22Rv1 (cell line): Measurements from ENCODE around the gene PRKAR1B.

Experiments
- ZFX ChIP-seq: fragments of 450-650 bp; IDR thresholded peaks from 2 replicates; pipeline ENCODE4 v1.6.1; 2017; ENCODE audit warnings: antibody characterized with exemption, borderline replicate concordance
- TF ChIP-seq, protein P1 (sequence below): fragments of 450-650 bp; IDR thresholded peaks from 2 replicates; pipeline ENCODE4 v1.5.1; 2017; ENCODE audit warnings: mild to moderate bottlenecking

DNA sequence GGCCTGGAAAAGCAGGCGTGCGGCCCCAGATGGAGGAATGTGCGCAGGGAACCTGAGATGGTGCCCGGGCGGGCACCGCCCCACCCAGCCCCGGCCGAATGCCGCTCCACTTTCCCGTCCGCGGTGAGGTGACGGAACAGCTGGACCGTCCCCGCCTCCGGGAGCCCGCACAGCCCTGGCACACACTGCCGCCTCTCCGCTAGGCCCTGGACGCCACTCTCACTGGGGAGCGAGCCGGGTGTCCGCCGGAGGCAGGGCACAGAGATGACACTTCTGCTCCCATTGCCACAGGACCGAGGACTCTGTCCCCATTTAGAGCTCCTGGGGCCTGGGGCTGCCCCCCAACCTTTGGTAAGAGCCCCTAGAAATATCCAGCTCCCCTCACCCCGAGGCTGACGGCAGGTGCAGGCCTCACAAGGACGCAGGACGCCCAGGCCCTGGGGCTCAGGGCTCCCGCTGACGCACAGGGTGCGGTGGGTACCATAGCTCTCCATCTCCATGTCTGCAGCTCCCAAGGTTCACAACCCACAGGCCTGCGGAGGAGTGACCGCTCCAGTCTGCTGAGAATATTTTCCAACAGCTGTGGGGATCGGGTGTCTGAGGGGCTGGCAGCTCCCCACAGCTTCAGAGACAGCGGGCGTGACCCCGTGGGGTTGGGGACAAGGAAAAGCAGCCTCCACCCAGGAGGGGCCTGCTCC is 155.2 kb downstream of the PRKAR1B start:
- TF ChIP-seq ZFX = no peak
- TF ChIP-seq, protein P1, sequence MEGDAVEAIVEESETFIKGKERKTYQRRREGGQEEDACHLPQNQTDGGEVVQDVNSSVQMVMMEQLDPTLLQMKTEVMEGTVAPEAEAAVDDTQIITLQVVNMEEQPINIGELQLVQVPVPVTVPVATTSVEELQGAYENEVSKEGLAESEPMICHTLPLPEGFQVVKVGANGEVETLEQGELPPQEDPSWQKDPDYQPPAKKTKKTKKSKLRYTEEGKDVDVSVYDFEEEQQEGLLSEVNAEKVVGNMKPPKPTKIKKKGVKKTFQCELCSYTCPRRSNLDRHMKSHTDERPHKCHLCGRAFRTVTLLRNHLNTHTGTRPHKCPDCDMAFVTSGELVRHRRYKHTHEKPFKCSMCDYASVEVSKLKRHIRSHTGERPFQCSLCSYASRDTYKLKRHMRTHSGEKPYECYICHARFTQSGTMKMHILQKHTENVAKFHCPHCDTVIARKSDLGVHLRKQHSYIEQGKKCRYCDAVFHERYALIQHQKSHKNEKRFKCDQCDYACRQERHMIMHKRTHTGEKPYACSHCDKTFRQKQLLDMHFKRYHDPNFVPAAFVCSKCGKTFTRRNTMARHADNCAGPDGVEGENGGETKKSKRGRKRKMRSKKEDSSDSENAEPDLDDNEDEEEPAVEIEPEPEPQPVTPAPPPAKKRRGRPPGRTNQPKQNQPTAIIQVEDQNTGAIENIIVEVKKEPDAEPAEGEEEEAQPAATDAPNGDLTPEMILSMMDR = no peak
